ENCODE data around the gene HMOX1. TPM values are rescaled to one million over a fixed set of nuclear protein-coding genes. Genes with fewer than 3 reads are reported as not detected.

The HMOX1 gene
- total and polyA plus RNA-seq, 2 of the 13 experiments (the other 11 are each of a cell fraction or from before 2014, with no cell fraction given) = 53.6 to 67.4 TPM

GRCh38 chr22:35431483-35432227, 50.8 kb downstream of the HMOX1 start:
- H3K4me1 ChIP-seq (ENCODE audit: insufficient read depth, low read length) = no peaks in the 10 kb centered on the region
- no peak overlapping the region for H3K9ac ChIP-seq (ENCODE audit: insufficient read depth, low read depth, low read length)
- H3K27ac ChIP-seq (ENCODE audit: extremely low read length, insufficient read depth, low read length) = no peak overlapping the region
- H3K27me3 ChIP-seq (ENCODE audit: control insufficient read depth in 1 of 2, insufficient read depth in 2 of 2, low read length in 2 of 2) = no peaks in the 10 kb centered on the region
- H3K9me3 ChIP-seq (ENCODE audit: low read length) = no peaks in the 10 kb centered on the region
- no peak for DNase-seq (ENCODE audit: low spot score)
- 95% methylated on average over 12 of the region's 12 CpGs for WGBS (ENCODE audit: low lambda C conversion rate)
- no peak overlapping the region for H2AFZ ChIP-seq (ENCODE audit: low read length)
- in situ Hi-C loops (cut with HindIII; ENCODE audit: extremely low pct_ligation_motif_present, low pct_unique_long_range_greater_than_20kb) = loop anchor here (5.0 to 25.0 kb wide), 2 partner anchors 151 to 306 kb away; no protein-coding TSS in a partner anchor
- H3K4me2 ChIP-seq (ENCODE audit: low read depth, low read length) = no peak overlapping the region
- ChIA-PET POLR2A (no interaction called here), CTCF (ENCODE audit: low intra/inter-chr PET ratio, low total read pairs) (interaction anchor here (1.9 to 2.3 kb wide), 3 partner anchors 81 to 192 kb away, joined by 8 to 32 read pairs (median 9); no protein-coding TSS in a partner anchor)
- H3K36me3 ChIP-seq (replicated peaks in 1 of 2; ENCODE audit: control insufficient read depth in 1 of 2, insufficient read depth in 2 of 2, low read length in 2 of 2) = peaks cover 4 to 32% of the 10 kb centered on the region in 2 experiments; a peak in 4 of 5 replicates
- no peak for FAIRE-seq
- H4K20me1 ChIP-seq (ENCODE audit: insufficient read depth, low read length) = no peaks in the 10 kb centered on the region
- no peaks in the 10 kb centered on the region for H3K79me2 ChIP-seq (ENCODE audit: insufficient read depth, low read length)
- H3K4me3 ChIP-seq (replicated peaks in 1 of 3; ENCODE audit: insufficient read depth in 1 of 3, low read depth in 2 of 3, low read length in 3 of 3) = no peak overlapping the region
- no peak for ATAC-seq
- no TSS peak for BruUV-seq (replicated peaks)
- intact Hi-C loops (cut with micrococcal nuclease; ENCODE audit: unreplicated experiment) = loop anchor here (1.0 to 5.0 kb wide), 2 partner anchors 152 to 191 kb away; no protein-coding TSS in a partner anchor
- TF ChIP-seq ZBTB37 (CRISPR knock-in tag; IDR thresholded peaks at IDR 0.05) (no peak), ZNF451 (CRISPR knock-in tag; IDR thresholded peaks at IDR 0.05) (no peak), GATAD2A (CRISPR knock-in tag; IDR thresholded peaks at IDR 0.05) (no peak), NFKB2 (CRISPR knock-in tag; IDR thresholded peaks at IDR 0.05; ENCODE audit: borderline replicate concordance) (no peak), ZNF460 (CRISPR knock-in tag; IDR thresholded peaks at IDR 0.05; ENCODE audit: borderline replicate concordance) (no peak), DNMT1 (CRISPR knock-in tag; IDR thresholded peaks at IDR 0.05) (no peak), AHDC1 (CRISPR knock-in tag; IDR thresholded peaks at IDR 0.05; ENCODE audit: borderline replicate concordance) (no peak), ZNF512B (CRISPR knock-in tag; IDR thresholded peaks at IDR 0.05; ENCODE audit: borderline replicate concordance) (no peak), NR0B2 (CRISPR knock-in tag; IDR thresholded peaks at IDR 0.05) (no peak), NFIB (CRISPR knock-in tag; IDR thresholded peaks at IDR 0.05; ENCODE audit: borderline replicate concordance) (no peak), EHMT2 (IDR thresholded peaks at IDR 0.05; ENCODE audit: borderline replicate concordance, low read depth, low read length) (no peak), ZMAT3 (CRISPR knock-in tag; conservative IDR thresholded peaks at IDR 0.05) (no peak)
